AG08395 (cell line): ENCODE data around the gene SLC39A6.
"Not testable (repeated sequence)": the region's sequence is repeated elsewhere in the genome, so short reads cannot be mapped to it uniquely, and the experiment has no call there.

Experiments used
- DNase-seq: peaks from one replicate; pipeline ENCODE4 v3.0.0; 2012; ENCODE audit warnings: mixed read lengths, low spot score

Gene SLC39A6, protein sequence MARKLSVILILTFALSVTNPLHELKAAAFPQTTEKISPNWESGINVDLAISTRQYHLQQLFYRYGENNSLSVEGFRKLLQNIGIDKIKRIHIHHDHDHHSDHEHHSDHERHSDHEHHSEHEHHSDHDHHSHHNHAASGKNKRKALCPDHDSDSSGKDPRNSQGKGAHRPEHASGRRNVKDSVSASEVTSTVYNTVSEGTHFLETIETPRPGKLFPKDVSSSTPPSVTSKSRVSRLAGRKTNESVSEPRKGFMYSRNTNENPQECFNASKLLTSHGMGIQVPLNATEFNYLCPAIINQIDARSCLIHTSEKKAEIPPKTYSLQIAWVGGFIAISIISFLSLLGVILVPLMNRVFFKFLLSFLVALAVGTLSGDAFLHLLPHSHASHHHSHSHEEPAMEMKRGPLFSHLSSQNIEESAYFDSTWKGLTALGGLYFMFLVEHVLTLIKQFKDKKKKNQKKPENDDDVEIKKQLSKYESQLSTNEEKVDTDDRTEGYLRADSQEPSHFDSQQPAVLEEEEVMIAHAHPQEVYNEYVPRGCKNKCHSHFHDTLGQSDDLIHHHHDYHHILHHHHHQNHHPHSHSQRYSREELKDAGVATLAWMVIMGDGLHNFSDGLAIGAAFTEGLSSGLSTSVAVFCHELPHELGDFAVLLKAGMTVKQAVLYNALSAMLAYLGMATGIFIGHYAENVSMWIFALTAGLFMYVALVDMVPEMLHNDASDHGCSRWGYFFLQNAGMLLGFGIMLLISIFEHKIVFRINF

DNA sequence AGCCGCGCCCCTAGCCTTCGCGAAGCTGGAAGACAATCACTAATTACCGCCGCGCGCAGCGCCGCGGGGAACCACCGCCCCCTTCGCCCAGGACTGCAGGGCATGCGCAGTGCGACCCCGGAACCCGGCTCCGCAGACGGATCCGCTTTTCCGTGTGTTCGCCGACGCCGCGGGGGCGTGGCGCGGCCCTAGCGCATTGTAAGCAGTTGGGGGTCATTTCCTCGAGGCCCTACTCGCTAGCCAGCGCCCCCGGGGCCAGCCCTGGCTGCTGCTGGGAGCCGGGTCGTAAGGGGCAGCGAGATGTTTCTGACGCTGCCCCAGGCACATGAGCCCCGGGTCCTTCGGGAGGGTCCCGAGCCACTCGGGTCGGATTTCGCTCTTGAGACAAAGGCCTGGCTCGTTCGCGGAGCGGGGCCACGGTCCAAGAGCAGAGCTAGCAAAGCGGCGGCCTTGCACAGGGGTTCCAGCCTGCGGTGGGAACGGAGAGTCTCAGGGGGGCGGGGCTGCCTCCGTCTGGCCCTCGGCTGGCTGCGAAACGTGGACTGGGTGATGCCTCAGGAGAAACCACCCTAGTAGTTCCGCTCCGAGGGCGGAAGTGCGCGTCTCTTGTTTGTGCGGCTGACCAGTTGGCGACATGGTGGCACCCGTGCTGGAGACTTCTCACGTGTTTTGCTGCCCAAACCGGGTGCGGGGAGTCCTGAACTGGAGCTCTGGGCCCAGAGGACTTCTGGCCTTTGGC, at the start of gene SLC39A6, which contains the start of gene ELP2:
SLC39A6 (minus strand) TSS at position 41 of the 739 bp plus-strand sequence. CDS start 2,333 bp downstream, outside the sequence.
ELP2 (plus strand) TSS at position 600 of the 739 bp plus-strand sequence; CDS start at position 635, 35 bp downstream.
- peak; percentile 99 for DNase-seq

DNA sequence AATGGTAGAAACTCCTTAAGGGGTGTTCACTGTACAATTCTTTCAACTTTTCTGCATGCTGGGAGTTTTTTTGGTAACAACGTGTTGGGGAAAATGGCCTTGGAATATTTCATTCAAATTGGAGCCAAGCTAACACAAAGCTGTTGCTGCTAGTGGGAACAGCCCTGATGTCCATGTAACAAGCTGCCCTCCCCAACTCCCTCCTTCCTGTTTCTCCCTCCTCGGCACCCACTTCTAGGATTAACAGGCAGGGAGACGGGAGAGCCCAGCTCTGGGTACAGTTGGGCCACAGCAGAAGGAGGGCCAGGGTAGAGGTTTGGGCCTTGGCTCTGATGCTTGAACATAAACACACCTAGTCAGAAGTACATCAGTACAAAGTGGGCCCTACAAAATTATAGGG, 48.8 kb upstream of the SLC39A6 start:
- no peak for DNase-seq

DNA sequence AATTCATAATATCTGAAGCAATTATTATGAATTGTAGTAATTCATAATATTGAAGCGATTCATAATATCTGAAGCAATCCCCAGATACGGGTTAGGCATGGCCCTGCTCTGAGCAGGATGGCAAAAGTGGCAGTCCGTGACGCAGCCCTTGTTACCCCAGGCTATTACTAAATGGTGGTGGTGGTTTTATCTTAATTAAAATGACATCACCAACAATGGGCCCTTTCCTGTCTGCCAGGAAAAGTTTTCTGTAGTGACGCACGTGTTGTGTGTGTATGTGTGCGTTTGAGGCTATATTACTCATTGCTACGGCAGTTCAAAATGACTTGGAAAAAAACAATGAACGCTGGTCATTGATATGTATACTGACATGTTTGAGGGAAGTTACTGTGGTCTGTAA, 47.6 kb upstream of the SLC39A6 start:
- DNase-seq = no peak

DNA sequence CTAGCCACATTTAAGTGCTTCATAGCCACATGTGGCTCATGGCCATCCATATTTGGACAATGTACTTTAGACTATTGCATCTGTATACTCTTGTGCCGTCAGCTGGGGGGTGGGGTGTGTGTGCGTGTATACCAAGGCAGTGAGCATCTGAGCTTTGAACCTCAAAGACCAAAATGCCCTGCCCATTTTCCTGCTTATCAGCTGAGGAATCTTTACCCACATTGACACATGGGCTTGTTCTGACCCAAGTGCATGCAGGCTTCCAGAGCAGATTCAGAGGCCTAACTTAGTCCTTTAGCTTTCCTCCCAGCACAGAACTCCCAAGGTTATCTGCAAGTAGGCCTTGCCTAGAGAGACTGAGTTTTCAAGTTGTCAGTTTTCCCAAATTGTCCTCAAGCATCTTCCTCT, 47.0 kb upstream of the SLC39A6 start:
- no peak for DNase-seq

DNA sequence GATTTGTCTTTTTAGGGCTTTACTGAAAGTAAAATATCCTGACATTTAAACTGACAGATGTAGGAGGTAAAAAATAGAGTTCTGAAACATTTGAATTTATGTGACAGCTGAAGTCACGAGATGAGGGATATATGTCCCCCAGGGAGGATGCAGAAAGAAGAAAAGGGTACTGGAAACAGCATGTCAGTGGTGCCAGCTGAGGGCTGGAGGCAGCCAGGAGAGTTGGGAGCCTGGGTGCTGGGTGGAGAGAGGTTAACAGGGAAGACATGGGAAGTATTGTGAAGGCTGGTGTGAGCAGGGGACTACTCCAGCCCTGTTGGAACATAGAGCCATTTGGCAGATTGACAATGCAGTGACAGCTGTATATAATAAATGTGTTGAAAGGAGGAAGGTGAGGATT, 46.3 kb upstream of the SLC39A6 start:
- no peak for DNase-seq

DNA sequence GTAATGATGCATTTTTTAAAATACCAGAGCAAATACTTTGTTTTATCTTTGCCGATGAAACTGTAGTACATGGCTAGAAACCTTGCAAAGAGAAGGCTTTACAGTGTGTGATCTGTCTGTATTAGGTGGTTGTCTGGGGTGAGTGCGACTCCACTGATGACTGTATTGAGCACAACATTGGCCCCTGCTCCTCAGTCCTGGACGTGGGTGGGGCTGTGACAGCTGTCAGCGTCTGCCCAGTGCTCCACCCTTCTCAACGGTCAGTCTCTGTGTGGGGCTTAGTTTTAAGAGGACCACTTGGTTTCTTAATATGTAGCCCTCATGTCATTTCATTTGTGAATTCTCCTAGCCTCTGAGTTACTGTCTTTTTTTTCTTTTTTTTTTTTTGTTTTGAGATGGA, 40.8 kb upstream of the SLC39A6 start:
- no peak for DNase-seq

DNA sequence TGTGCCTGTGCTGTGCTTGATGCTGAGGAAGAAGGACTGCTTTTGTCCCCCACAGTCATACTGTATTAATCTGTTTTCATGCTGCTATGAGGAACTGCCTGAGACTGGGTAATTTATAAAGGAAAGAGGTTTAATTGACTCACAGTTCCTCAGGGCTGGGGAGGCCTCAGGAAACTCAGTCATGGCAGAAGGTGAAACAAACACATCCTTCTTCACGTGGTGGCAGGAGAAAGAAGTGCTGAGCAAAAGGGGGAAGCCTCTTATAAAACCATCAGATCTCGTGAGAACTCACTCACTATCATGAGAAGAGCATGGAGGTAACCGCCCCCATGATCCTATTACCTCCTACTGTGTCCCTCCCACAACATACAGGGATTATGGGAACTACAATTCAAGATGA, 39.2 kb upstream of the SLC39A6 start:
- DNase-seq = not testable (repeated sequence)

DNA sequence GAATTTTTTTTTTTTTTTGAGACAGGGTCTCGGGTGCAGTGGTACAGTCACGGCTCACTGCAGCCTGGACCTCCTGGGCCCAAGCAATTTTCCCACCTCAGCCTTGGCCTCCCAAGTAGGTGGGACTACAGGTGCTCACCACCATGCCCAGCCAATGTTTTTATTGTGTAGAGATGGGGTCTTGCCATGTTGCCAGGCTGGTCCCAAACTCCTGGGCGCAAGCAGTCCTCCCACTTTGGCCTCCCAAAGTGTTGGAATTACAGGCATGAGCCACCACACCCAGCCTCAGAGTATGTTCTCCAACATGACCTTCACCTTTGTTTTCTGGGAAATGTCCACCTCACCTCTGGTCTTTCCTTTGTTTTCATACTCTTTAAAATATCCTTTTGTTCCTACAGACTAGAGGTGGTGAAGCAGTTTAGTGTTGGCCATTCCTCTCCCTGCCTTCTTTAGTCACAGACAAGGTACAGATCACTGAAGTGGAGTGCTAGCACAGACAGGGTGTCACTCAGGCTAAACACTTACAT, 38.6 kb upstream of the SLC39A6 start:
- no peak for DNase-seq

DNA sequence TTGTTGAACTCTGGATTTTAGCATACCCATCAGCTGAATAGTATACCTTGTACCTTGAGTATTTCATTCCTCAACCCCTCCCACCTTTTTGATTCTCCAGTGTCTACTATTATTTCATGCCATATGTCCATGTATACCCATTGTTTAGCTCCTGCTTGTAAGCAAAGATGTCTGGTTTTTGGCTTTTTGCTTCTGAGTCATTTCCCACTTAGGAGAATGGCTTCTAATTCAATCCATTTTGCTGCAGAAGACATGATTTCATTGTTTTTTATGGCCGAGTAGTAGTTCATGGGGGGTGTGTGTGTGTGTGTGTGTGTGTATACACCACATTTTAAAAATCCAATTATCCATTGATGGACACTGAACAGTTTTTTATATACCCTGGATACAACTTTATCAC, 33.8 kb upstream of the SLC39A6 start:
- DNase-seq = no peak

DNA sequence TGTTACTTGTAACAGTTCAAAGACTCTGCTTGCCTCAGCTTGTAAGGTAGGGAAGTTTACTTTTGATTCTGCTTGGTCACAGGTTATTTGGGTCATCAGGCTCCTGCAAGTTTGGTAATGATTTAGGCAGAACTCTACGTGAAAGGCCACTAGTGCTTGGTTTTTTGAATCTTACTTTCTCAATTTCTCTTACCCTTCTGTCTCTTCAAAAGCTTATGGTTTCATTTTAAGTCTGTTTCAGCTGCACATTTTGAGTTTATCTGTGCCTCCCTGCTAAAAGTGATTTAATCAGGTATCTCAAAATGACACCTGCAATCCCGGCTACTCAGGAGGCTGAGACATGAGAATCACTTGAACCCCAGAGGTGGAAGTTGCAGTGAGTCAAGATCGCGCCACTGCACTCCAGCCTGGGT, 31.8 kb upstream of the SLC39A6 start:
- no peak for DNase-seq

DNA sequence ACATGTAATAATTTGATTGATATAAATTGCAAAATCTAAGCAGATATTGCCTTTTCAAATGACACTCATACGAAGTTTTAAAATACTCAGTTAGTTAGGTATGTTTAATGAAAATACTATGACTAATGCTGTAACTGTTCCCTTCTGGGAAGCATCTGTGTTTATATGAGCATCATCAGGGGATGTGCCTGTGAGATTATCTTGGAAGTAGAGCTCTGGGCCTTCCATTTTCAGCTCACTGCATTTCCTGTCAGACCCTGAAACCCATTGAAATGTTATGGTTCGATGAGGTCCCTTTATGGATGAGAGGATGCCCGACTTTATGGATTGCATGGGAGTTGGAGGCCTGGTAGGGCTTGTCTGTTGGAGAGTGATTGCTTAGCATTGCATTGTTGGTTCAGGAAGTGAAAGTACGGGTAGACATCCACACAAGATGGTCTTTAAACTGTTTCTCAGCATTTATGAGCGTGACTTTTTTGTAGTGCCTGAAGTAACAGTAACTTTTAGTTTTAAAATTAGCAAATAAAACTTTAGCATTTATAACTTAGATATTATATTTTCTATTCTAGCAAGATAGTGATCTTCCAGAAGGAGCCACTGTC, 29.2 kb upstream of the SLC39A6 start:
- peak; percentile 65 for DNase-seq

DNA sequence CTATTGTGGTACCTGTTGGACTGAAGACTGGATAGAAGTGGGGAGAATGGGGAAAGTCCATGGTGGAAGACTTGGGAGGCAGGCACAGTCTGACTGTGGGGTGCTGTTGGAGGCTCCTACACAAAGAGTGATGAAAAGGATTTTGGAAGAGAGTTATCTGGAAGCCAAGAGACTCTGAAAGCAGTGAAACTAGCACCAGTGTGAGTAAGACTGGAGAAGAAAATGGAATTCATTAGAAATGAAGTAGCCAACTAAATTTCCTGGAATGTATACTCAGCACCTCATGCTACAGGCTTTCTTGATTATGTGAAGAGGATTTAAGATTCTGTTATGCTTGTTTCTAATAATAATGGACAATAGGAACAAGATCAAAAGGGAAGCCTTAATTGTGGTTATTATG, 28.3 kb upstream of the SLC39A6 start:
- DNase-seq = peak; percentile 18

DNA sequence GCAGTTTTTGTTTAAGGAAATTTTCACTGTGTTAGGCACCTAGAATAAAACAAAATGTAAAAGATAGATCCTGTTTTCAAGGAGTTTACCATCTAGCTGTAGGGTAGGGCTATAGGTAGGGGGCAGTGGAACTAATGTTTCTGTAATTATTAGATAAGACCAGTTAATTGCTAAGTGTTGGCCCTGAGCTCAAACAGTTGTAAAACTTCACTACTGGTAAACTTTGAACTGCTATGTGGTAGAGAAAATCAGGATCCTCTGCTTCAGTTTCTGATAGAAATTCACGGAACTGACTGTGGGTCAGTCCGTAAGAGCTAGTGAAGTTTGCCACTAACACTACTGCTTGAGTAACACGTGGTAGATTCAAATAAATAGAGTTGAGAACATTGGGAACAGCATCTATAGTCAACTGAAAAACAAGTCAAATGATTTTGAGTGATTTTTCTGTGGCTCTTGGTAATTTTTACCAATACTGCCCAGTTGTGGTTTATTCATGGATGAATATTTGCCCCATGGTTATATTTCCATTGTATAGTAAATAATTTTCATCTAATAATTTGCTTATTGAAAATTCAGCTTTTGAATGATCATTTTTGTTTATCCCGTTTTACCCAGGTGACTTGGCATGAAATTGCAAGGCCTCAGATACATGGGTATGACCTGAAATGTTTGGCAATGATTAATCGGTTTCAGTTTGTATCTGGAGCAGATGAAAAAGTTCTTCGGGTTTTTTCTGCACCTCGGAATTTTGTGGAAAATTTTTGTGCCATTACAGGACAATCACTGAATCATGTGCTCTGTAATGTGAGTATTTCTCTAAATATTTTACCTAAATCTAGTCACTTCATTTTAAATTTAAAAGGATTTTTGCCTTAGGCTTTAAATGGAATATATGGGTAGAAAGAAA, 27.0 kb upstream of the SLC39A6 start:
- DNase-seq = no peak

DNA sequence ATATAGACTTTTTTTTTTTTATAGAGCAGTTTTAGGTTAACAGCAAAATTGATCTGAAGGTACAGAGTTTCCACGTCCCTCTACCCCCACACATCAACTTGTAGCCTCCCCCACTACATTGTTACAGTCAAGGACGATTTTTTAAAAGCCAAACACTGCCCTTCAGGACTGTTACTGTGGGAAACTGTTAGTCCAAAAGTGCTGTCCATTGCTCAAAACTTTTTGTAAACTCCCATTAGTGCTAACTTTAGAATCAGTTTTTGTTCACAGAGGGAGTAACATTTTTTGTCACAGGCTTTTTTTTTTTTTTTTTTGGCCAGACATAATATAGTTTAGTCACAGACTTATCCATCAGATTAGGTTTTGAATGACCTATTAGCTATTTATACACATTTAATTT, 24.6 kb upstream of the SLC39A6 start:
- no peak for DNase-seq

DNA sequence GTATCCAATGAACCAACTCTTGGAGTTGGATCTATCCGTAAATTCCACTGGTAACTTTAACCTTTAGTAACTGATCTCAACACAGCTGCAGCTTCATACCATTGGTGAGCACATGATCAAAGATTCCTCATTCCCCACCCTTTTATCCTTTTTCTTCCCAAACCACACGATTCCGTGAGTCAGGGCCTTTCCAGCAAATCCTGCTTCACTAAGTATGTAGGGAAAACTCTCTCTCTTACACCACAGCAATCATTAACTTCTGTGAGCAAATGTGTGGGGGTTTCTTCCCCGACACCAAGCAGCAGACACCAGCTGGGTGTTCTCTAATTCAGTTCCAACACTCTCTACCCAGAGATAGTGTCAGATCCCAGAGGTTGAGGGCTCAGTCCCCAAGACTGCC, 24.1 kb upstream of the SLC39A6 start:
- peak; percentile 64 for DNase-seq

DNA sequence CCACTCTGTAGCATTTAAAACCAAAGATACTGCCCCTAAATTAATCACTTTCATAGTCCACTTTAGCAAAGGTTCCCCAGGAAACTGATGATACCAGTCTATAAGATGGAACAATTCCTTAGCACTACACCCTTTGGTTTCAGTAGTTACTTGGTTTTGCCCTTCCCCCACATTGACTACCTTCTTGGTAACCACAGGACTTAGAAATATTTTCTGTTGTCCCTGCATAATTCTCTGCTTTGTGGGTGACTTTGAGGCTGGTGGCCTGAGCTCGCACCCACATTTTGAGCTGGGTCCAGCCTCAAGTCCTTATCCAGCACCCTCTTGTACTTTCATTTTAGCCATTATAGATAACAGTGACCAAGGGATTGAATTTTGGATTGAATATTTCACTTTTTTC, 23.6 kb upstream of the SLC39A6 start:
- DNase-seq = no peak

DNA sequence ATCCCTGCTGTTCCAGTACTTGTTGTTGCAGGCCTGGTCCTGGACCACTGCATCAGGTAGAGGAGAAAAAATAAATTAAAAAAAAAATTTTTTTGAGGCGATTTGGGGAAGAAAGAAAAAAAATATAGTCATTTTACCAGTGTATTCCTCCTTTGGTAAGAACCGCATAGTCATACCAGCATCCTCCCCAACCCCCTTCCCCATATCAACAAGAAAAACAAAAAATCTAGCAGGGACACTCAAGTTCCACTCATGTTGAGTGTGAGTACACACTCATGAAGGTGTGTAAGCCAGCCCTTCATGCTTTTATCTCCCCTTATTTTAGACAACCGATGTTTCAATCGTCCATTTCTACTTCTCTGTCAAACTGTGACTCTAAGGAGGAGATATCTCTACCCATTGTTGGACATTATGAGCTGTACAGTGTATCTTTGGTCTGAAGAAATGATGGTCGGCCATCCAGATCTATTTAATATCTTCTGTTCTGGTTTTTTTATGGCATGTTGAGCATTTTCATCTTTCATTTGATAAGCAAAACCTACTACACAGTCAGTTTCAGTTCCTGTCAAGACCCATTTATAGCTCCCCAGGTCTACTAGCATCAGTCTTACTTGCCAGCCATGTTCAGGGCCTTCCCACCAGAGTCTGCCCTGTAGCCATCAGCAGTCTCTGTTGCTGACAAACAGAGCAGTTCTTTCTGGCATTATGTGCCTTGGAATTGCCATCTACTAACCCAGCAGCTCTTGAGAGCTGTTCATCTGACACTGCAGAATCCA, 20.6 kb upstream of the SLC39A6 start:
- no peak for DNase-seq

DNA sequence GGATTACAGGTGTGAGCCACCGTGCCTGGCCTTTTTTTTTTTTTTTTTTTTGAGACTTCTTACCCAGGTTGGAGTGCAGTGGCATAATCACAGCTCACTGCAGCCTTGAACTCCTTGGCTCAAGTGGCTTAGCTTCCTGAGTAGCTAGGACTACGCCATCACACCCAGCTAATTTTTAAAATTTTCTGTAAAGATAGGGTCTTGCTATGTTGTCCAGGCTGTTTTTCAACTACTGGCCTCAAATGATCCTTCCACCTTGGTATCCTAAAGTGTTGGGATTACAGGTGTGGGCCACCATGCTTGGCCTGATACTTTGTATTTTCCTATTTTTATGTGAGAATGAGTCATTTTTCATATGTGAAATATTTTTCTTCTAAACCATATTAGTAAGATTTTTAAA, 14.3 kb upstream of the SLC39A6 start:
- DNase-seq = no peak

DNA sequence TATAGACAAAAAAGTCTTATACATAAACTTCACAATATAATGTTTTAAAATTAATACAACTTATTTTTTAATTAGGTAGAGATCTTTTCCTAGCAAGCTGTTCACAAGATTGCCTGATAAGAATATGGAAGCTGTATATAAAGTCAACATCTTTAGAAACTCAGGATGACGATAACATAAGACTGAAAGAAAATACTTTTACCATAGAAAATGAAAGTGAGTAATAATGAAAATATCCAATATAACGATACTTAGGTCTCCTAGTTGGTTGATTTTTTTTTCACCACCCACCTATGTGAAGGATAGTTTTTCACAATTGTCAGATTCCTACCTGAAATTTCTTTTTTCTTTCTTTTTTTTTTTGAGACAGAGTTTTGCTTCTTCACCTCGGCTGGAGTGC, 13.6 kb upstream of the SLC39A6 start:
- DNase-seq = no peak

DNA sequence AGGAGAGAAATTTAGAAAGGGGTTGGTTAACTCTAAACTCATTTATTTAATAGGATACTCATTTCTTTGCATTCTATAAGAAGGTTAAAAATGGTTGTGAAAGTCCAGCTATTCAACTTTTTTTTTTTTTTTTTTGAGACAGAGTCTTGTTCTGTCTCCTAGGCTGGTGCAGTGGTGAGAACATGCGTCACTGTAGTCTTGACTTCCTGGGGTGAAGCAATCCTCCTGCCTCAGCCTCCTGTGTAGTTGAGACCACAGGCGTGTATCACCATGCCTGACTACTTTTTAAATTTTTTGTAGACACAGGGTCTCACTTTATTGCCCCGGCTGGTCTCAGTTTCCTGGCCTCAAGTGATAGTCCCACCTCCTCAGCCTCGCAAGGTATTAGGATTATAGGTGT, 12.4 kb upstream of the SLC39A6 start:
- DNase-seq = no peak
